ENCODE measurements around the gene BDKRB1. TPM values are rescaled to one million over a fixed set of nuclear protein-coding genes. Genes with fewer than 3 reads are reported as not detected.
"Not testable (repeated sequence)": the region's sequence is repeated elsewhere in the genome, so short reads cannot be mapped to it uniquely, and the experiment has no call there.

BDKRB1 gene
- total and polyA plus RNA-seq, 10 of the 15 experiments (the other 5 are each of a cell fraction or from before 2014, with no cell fraction given) = 0.21 TPM; not detected in 9

DNA sequence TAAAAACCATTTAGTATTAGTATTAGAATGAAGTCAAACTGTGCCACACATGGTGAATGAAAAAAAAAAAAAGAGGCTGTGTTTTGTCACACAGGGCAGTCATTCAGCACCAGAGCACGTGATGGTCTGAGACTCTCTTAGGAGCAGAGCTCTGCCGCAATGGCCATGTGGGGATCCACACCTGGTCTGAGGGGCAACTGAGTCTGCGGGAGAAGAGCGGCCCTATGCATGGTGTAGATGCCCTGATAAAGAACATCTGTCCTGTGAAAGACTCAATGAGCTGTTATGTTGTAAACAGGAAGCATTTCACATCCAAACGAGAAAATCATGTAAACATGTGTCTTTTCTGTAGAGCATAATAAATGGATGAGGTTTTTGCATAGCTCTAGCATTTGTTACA lies 12.2 kb upstream of the BDKRB1 start (continued):
- TF ChIP-seq, protein P1, sequence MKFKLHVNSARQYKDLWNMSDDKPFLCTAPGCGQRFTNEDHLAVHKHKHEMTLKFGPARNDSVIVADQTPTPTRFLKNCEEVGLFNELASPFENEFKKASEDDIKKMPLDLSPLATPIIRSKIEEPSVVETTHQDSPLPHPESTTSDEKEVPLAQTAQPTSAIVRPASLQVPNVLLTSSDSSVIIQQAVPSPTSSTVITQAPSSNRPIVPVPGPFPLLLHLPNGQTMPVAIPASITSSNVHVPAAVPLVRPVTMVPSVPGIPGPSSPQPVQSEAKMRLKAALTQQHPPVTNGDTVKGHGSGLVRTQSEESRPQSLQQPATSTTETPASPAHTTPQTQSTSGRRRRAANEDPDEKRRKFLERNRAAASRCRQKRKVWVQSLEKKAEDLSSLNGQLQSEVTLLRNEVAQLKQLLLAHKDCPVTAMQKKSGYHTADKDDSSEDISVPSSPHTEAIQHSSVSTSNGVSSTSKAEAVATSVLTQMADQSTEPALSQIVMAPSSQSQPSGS (IDR thresholded peaks at IDR 0.05; ENCODE audit: low read length) = no peak
- TF ChIP-seq NRF1 (conservative IDR thresholded peaks at IDR 0.05; ENCODE audit: low read depth, low read length) (no peak), RAD21 (IDR thresholded peaks at IDR 0.05; ENCODE audit: insufficient read depth, low read depth, low read length) (no peak), RCOR1 (conservative IDR thresholded peaks at IDR 0.05; ENCODE audit: low read depth, low read length) (no peak), BCLAF1 (IDR thresholded peaks at IDR 0.05) (no peak), YBX1 (IDR thresholded peaks at IDR 0.05) (no peak), SIN3A (IDR thresholded peaks at IDR 0.05; ENCODE audit: low read depth, low read length) (no peak), EED (IDR thresholded peaks at IDR 0.05; ENCODE audit: low read depth) (no peak)

- DNase-seq (ENCODE audit: low read depth, low spot score); H3K36me3 ChIP-seq (ENCODE audit: control insufficient read depth in 2 of 2, insufficient read depth in 2 of 2, low read length in 1 of 2); H3K9me3 ChIP-seq (replicated peaks; ENCODE audit: control insufficient read depth, insufficient read depth, low read length); H3K4me1 ChIP-seq (ENCODE audit: control insufficient read depth, insufficient read depth, low read length); H3K4me2 ChIP-seq (ENCODE audit: control insufficient read depth, insufficient read depth); H2AFZ ChIP-seq (ENCODE audit: control insufficient read depth, low read depth, low read length); in situ Hi-C loops (cut with MboI); H3K9ac ChIP-seq (ENCODE audit: control insufficient read depth, insufficient read depth, low read length); H3K27ac ChIP-seq (ENCODE audit: control insufficient read depth, insufficient read depth); H4K20me1 ChIP-seq (ENCODE audit: control insufficient read depth, insufficient read depth); FAIRE-seq; BruUV-seq (replicated peaks); SMC1A ChIA-PET (ENCODE audit: uncharacterized antibody, unreplicated experiment); RAD21 ChIA-PET (ENCODE audit: unreplicated experiment); CTCF ChIA-PET; POLR2A ChIA-PET; H3K27me3 ChIP-seq (replicated peaks in 1 of 2; ENCODE audit: control insufficient read depth in 2 of 2, insufficient read depth in 2 of 2, low read length in 1 of 2); intact Hi-C loops (cut with micrococcal nuclease; ENCODE audit: unreplicated experiment); H3K4me3 ChIP-seq; H3K79me2 ChIP-seq (ENCODE audit: control insufficient read depth, insufficient read depth, low read length); ATAC-seq: not testable (repeated sequence)
- 55% methylated on average over 3 of the region's 3 CpGs for WGBS (ENCODE audit: insufficient coverage, insufficient replicate concordance, low lambda C conversion rate, missing lambda C conversion rate)
These were observed 10.9 kb upstream of the BDKRB1 start for GRCh38 chr14:96245074-96245473.
